Measurements from ENCODE around the gene SLCO3A1. TPM values are rescaled to one million over a fixed set of nuclear protein-coding genes. Genes with fewer than 3 reads are reported as not detected.

SLCO3A1 gene
- total RNA-seq, 2 experiments from 2014 or later, result 29.5 to 30.4 TPM

DNA sequence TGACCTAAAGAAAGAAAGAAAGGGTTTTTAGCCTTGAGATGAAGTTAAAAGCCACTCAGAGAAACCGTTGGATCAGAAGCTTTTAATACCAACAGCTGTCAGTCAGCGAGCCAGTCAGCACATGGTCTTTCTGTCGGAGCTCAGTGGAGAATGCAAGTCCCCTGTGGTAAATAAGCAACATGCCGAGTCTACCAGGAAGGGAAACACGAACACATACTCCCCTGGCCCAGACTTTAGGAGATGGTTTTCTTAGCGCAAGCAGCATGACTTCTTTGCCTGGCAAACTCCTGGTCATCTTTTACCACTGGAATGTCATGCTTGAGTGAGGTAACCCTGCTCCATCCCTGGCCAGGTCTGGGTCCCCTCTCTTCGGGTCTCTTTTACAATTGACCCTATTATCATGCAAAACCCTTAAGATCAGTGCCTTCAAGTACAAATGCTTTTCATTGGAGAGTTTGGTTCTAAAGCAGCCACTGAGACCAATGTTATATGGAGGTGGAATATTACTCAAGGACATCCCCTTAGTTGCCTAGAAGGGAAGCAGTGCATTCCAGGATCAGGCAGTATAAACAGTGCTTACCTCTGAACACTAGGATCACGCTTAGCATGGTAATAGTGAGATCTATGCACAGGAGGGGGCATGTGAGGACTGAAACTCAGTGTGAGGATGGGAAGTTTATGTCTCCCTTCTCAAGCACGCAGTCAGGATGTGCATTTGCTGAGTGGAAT is 28.2 kb downstream of the SLCO3A1 start:
- POLR2A ChIA-PET, result no interaction called here
- no peaks in the 10 kb centered on the region for H3K27me3 Mint-ChIP-seq
- peaks cover 54% of the 10 kb centered on the region for H3K4me1 Mint-ChIP-seq (ENCODE audit: low read depth)
- H3K4me3 ChIP-seq (ENCODE audit: low read length), result no peak overlapping the region
- peaks cover 19% of the 10 kb centered on the region for H3K4me1 ChIP-seq (ENCODE audit: insufficient read depth, low read length)
- H3K4me3 Mint-ChIP-seq, result no peak overlapping the region
- H3K27ac Mint-ChIP-seq, result no peak overlapping the region
- TF ChIP-seq, protein P1, sequence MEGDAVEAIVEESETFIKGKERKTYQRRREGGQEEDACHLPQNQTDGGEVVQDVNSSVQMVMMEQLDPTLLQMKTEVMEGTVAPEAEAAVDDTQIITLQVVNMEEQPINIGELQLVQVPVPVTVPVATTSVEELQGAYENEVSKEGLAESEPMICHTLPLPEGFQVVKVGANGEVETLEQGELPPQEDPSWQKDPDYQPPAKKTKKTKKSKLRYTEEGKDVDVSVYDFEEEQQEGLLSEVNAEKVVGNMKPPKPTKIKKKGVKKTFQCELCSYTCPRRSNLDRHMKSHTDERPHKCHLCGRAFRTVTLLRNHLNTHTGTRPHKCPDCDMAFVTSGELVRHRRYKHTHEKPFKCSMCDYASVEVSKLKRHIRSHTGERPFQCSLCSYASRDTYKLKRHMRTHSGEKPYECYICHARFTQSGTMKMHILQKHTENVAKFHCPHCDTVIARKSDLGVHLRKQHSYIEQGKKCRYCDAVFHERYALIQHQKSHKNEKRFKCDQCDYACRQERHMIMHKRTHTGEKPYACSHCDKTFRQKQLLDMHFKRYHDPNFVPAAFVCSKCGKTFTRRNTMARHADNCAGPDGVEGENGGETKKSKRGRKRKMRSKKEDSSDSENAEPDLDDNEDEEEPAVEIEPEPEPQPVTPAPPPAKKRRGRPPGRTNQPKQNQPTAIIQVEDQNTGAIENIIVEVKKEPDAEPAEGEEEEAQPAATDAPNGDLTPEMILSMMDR (IDR thresholded peaks at IDR 0.05), result no peak
- H3K36me3 ChIP-seq (ENCODE audit: insufficient read depth, low read length), result peaks cover 11% of the 10 kb centered on the region
- peaks cover 9% of the 10 kb centered on the region for H3K36me3 Mint-ChIP-seq (ENCODE audit: low read depth)
- H3K9me3 ChIP-seq (ENCODE audit: control insufficient read depth in 1 of 2, insufficient read depth in 1 of 2, low read length in 2 of 2), result peaks cover 0 to 4% of the 10 kb centered on the region in 2 experiments
- H3K27ac ChIP-seq (ENCODE audit: low read depth in 1 of 2, low read length in 2 of 2), result no peak overlapping the region
- H3K9me3 Mint-ChIP-seq, result peaks cover 3% of the 10 kb centered on the region
- ATAC-seq (ENCODE audit: poor library complexity) (no peak), DNase-seq (no peak)
- intact Hi-C loops (cut with DNase I, micrococcal nuclease), result no loop called here
- H3K27me3 ChIP-seq (ENCODE audit: control insufficient read depth in 1 of 2, insufficient read depth in 2 of 2, low read length in 2 of 2), result no peaks in the 10 kb centered on the region
- CTCF ChIA-PET, result interaction anchor here (0.7 kb wide), 1 partner anchor 13 kb away, joined by 3 read pairs; no protein-coding TSS in a partner anchor

GRCh38 chr15:91882858-91883586 is 29.5 kb downstream of the SLCO3A1 start:
- CTCF ChIA-PET, result no interaction called here
- Histone ChIP-seq H3K4me3 (ENCODE audit: low read length) (no peak overlapping the region), H3K27me3 (ENCODE audit: control insufficient read depth in 1 of 2, insufficient read depth in 2 of 2, low read length in 2 of 2) (no peaks in the 10 kb centered on the region), H3K27ac (ENCODE audit: low read depth in 1 of 2, low read length in 2 of 2) (no peak overlapping the region), H3K36me3 (ENCODE audit: insufficient read depth, low read length) (peaks cover 9% of the 10 kb centered on the region), H3K9me3 (ENCODE audit: control insufficient read depth in 1 of 2, insufficient read depth in 1 of 2, low read length in 2 of 2) (peaks cover 0 to 3% of the 10 kb centered on the region in 2 experiments), H3K4me1 (ENCODE audit: insufficient read depth, low read length) (peaks cover 26% of the 10 kb centered on the region)
- POLR2A ChIA-PET, result no interaction called here
- intact Hi-C loops (cut with DNase I, micrococcal nuclease), result no loop called here
- ATAC-seq (ENCODE audit: poor library complexity), result no peak
- no peak overlapping the region for H3K4me3 Mint-ChIP-seq
- no peaks in the 10 kb centered on the region for H3K27me3 Mint-ChIP-seq
- no peak overlapping the region for H3K27ac Mint-ChIP-seq
- H3K9me3 Mint-ChIP-seq, result peaks cover 3% of the 10 kb centered on the region
- TF ChIP-seq, protein P1 (IDR thresholded peaks at IDR 0.05), result no peak
- peaks cover 67% of the 10 kb centered on the region for H3K4me1 Mint-ChIP-seq (ENCODE audit: low read depth)
- peaks cover 13% of the 10 kb centered on the region for H3K36me3 Mint-ChIP-seq (ENCODE audit: low read depth)
- no peak for DNase-seq

GRCh38 chr15:91884606-91885005 is 31.1 kb downstream of the SLCO3A1 start:
- Mint-ChIP-seq H3K9me3 (no peaks in the 10 kb centered on the region), H3K27me3 (no peaks in the 10 kb centered on the region), H3K4me3 (no peak overlapping the region), H3K36me3 (ENCODE audit: low read depth) (peaks cover 9% of the 10 kb centered on the region), H3K27ac (no peak overlapping the region), H3K4me1 (ENCODE audit: low read depth) (peaks cover 59% of the 10 kb centered on the region)
- no peak for DNase-seq
- no peak for ATAC-seq (ENCODE audit: poor library complexity)
- no peaks in the 10 kb centered on the region for H3K27me3 ChIP-seq (ENCODE audit: control insufficient read depth in 1 of 2, insufficient read depth in 2 of 2, low read length in 2 of 2)
- intact Hi-C loops (cut with DNase I, micrococcal nuclease), result no loop called here
- H3K4me3 ChIP-seq (ENCODE audit: low read length), result no peak overlapping the region
- TF ChIP-seq, protein P1 (IDR thresholded peaks at IDR 0.05), result no peak
- H3K27ac ChIP-seq (ENCODE audit: low read depth in 1 of 2, low read length in 2 of 2), result no peak overlapping the region
- no peaks in the 10 kb centered on the region for H3K9me3 ChIP-seq (ENCODE audit: control insufficient read depth in 1 of 2, insufficient read depth in 1 of 2, low read length in 2 of 2)
- CTCF ChIA-PET, result no interaction called here
- peaks cover 9% of the 10 kb centered on the region for H3K36me3 ChIP-seq (ENCODE audit: insufficient read depth, low read length)
- POLR2A ChIA-PET, result interaction anchor here (0.7 kb wide), 1 partner anchor 91 kb away, joined by 3 read pairs; no protein-coding TSS in a partner anchor
- H3K4me1 ChIP-seq (ENCODE audit: insufficient read depth, low read length), result peaks cover 26% of the 10 kb centered on the region

Data from CD4-positive, alpha-beta T cell (primary cell).